GM18502 (cell line): ENCODE data around the gene LUC7L2.
A peak's percentile ranks its signal among the peaks of the same experiment; 100 is the strongest.
"Not testable (repeated sequence)": the region's sequence is repeated elsewhere in the genome, so short reads cannot be mapped to it uniquely, and the experiment has no call there.

Experiments
- ATAC-seq: cut with Tn5 transposase; IDR thresholded peaks from one replicate; pipeline ENCODE4 v1.9.1; 2021; ENCODE audit warnings: mild to moderate bottlenecking; ENCODE audit not compliant: unreplicated experiment, poor library complexity

Gene LUC7L2

GRCh38 chr7:139354729-139355128 lies 5.0 kb upstream of the LUC7L2 start:
- ATAC-seq, result no peak

GRCh38 chr7:139355320-139355719 lies 4.4 kb upstream of the LUC7L2 start:
- ATAC-seq, result no peak

- not testable (repeated sequence) for ATAC-seq
Measured at GRCh38 chr7:139357729-139358506, 1.8 kb upstream of the LUC7L2 start.

GRCh38 chr7:139358541-139359365 lies 941 bp upstream of the LUC7L2 start:
- peak; percentile 15 for ATAC-seq

GRCh38 chr7:139360210-139360947 lies 685 bp downstream of the LUC7L2 start:
- peak; percentile 75 for ATAC-seq

GRCh38 chr7:139360948-139361307 lies 1.2 kb downstream of the LUC7L2 start:
- no peak for ATAC-seq

- ATAC-seq, result no peak
Measured at GRCh38 chr7:139361523-139361922, 1.8 kb downstream of the LUC7L2 start.

GRCh38 chr7:139362302-139362701 lies 2.6 kb downstream of the LUC7L2 start:
- no peak for ATAC-seq

GRCh38 chr7:139362981-139363380 lies 3.3 kb downstream of the LUC7L2 start:
- ATAC-seq, result no peak

GRCh38 chr7:139365336-139365735 lies 5.6 kb downstream of the LUC7L2 start:
- ATAC-seq, result no peak

GRCh38 chr7:139366400-139366799 lies 6.7 kb downstream of the LUC7L2 start:
- ATAC-seq, result no peak

- no peak for ATAC-seq
Measured at GRCh38 chr7:139367438-139368155, 7.9 kb downstream of the LUC7L2 start.

GRCh38 chr7:139370301-139370942 lies 10.7 kb downstream of the LUC7L2 start:
- ATAC-seq, result no peak

- ATAC-seq, result no peak
Measured at GRCh38 chr7:139370943-139371313, 11.2 kb downstream of the LUC7L2 start.

GRCh38 chr7:139374246-139374645 lies 14.6 kb downstream of the LUC7L2 start:
- no peak for ATAC-seq

- no peak for ATAC-seq
Measured at GRCh38 chr7:139382439-139382838, 22.7 kb downstream of the LUC7L2 start.

GRCh38 chr7:139384611-139385010 lies 24.9 kb downstream of the LUC7L2 start:
- ATAC-seq, result no peak

- ATAC-seq, result no peak
Measured at GRCh38 chr7:139387594-139387993, 27.9 kb downstream of the LUC7L2 start.

- ATAC-seq, result no peak
Measured at GRCh38 chr7:139389091-139389490, 29.4 kb downstream of the LUC7L2 start.

GRCh38 chr7:139389774-139390173 lies 30.1 kb downstream of the LUC7L2 start:
- ATAC-seq, result no peak
